ENCODE measurements around the gene MMP14.
"Not testable (repeated sequence)": the region's sequence is repeated elsewhere in the genome, so short reads cannot be mapped to it uniquely, and the experiment has no call there.

MMP14 gene

DNA sequence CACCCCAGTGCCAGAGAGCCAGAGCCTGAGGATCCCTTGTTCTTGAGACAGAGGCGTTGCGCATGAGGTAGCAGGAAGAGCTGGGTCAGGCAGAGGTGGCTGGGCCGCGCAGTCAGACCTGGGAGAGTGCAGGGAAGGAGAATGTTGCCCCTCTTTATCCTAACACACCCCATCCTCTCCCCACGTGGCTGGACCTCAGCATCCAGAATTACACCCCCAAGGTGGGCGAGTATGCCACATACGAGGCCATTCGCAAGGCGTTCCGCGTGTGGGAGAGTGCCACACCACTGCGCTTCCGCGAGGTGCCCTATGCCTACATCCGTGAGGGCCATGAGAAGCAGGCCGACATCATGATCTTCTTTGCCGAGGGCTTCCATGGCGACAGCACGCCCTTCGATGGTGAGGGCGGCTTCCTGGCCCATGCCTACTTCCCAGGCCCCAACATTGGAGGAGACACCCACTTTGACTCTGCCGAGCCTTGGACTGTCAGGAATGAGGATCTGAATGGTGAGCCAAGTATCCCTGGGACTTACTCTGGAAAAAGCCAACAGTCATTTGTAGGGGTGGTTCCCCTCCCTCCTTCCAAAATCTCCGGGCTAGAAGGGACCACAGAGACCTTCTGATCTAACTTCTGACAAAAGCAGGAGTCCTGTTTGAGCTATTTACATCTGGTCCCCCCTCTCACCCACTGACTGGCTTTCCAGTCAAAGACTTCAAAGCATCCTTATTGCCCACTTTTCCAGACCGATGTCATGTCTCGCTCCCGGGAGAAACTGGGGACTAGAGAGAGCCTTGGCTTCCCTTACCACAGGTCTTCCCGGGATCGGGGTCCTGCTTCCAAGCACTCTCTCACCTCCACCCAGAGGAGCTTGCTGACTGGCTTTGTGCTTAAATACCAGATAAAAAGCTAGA is 6.1 kb downstream of the MMP14 start:
- no peak for DNase-seq

- DNase-seq = no peak
Observed at GRCh38 chr14:22843123-22843925, 6.9 kb downstream of the MMP14 start.

GRCh38 chr14:22844221-22845102 is 8.1 kb downstream of the MMP14 start:
- no peak for DNase-seq

DNA sequence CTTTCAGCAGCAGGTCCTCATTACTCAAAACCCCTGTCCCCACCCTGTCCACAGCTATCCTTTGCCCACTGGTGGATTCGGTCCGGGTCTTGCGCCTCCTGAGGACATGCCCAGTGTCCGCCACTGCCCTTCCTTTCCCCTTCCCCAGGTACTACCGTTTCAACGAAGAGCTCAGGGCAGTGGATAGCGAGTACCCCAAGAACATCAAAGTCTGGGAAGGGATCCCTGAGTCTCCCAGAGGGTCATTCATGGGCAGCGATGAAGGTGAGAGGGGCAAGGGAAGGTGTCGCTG is 8.7 kb downstream of the MMP14 start:
- no peak for DNase-seq

GRCh38 chr14:22845821-22846625 is 9.6 kb downstream of the MMP14 start:
- no peak for DNase-seq

- DNase-seq = no peak
Observed at GRCh38 chr14:22846811-22847307, 10.5 kb downstream of the MMP14 start.

DNA sequence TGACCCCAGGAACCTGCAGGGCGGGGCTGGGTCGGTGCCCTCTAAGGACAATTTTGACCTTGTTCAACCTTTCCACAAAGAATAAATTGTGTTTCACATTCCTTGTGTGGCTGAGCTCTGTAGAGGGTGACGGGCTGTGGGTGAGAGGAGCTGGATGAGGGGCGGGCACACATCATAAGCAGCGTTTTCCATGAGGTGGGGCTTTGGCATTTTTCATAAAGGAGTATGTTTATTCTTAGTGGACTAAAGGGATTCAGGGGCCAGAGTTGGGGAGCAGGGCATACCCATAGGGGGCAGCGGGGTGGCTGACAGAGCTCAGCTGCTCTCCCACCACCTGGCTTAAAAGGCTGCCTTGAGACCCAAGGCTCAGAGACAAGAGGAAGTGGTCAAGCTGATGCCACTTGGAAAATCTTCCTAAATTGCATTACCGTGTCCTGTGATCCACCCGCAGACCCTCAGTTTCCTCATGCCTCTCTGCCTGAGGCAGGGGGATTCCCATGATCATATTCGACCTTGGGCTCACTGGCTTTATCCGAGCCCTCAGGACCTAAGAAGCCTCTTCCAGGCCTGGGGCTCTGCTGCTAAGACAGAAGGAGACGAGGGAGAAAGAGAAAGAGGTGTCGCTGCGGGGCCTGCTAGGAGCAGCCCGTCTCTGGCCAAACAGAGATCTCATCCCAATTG is 11.4 kb downstream of the MMP14 start:
- DNase-seq = no peak

- DNase-seq = no peak
Observed at GRCh38 chr14:22848351-22849164, 12.2 kb downstream of the MMP14 start.

DNA sequence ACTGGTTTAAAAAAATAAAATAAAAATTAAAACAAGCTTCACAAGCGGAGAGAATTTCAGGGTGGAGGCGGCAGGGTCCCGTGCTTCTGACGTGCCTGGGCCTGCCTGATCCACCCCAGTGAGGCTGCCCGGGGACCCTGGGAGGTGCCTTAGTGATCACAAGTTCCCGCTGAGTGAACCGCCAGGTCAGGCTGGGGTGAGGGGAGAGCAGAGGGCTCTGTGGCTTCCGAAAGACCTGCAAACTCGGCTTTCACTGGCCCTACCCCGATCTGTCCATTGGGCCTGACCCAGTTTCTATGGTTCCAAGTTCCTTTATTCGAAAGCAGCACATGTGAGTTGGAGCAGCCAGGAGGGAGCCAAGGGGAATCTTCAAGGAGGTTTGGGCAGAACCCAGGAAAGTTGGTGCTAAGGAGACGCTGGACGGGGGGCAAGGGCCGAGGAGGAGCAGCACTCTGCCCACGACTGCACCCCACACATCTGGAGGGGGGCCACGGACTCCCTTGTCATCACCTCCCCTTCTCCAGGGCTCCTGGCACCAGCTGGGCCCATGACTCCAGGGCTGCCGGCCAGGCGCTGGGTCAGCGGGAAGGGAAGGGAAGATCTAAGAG is 12.9 kb downstream of the MMP14 start:
- DNase-seq = no peak

GRCh38 chr14:22850944-22851764 is 14.8 kb downstream of the MMP14 start:
- DNase-seq = no peak

- not testable (repeated sequence) for DNase-seq
Observed at GRCh38 chr14:22852178-22852577, 15.8 kb downstream of the MMP14 start.

GRCh38 chr14:22852599-22852939 is 16.2 kb downstream of the MMP14 start:
- no peak for DNase-seq

DNA sequence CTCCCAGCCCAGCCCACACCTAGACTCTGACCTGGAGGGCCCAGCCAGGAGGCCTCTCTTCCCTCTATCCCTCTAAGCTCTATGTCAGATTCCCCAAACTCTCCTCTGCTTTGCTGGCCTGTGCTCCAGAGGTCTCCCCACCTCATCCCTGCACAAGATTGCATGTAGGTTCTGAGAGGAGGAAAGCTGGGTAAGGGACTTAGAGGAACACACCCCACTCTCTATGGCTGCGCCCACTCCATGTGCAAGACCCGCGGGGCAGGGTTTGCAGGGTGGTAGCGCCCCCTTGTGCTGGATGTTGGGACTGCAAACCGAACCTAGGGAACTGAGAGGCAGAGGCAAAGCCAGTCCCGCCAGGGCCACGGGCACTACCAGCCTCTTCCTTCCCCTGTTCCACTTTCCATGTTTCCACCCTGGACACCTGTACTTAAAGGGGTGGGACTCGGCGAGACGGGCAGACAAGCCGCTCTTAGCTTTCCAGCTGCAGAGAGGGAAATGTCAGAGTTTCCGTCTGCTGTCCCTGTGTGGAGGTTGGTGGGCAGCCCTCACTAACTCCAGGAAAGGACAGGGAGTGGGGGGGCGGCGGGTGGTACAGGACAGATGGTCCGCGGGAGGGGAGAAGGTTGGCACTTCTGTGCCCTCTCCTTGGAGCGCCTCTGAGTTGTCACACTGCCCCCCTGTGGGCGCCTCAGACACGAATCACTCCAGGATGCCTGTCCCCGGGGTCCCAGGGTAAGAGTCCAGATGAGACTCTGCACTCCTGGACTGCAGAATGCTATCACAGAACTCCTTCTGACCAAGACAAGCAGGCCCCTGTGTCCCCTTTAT is 16.8 kb downstream of the MMP14 start:
- no peak for DNase-seq

DNA sequence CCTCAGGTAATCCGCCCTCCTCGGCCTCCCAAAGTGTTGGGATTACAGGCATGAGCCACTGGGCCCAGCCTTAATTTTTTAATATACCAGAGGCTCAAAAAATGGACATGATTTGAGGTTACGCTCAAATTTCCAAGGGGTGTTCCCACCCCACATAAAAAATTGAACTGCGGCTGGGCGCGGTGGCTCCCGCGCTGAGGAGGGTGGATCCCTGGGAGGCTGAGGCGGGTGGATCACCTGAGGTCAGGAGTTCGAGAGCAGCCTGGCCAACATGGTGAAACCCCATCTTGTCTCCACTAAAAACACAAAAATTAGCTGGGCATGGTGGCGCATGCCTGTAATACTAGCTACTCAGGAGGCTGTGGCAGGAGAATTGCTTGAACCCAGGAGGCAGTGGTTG is 17.9 kb downstream of the MMP14 start:
- DNase-seq = not testable (repeated sequence)

DNA sequence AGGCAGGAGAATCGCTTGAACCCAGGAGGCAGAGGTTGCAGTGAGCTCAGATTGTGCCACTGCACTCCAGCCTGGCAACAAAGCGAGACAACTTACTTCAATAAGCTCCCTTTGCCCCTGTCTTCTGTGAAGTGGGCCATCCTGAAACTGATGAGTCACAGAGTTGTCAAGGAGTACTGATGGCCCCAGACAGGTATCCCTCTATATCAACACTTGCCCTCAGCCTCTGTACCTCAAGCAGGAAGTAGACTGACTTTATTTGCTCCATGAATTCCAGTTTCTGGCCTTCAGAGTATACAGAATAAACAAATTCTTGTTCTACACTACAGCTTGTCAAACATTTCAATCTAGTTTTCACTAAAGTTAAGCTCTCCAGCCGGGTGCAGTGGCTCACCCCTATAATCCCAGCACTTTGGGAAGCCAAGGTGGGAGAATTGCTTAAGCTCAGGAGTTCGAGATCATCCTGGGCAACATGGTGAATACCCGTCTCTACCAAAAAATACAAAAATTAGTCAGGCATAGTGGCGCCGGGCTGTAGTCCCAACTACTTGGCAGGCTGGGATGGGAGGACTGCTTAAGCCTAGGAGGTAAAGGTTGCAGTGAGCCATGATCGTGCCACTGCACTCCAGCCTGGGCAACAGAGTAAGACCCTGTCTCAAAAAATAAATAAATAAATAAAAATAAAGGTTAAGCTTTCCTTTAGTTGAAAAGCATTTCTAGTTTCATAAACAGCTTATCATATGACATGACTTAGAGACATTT is 18.8 kb downstream of the MMP14 start:
- no peak for DNase-seq

- DNase-seq = no peak
Observed at GRCh38 chr14:22856428-22856827, 20.0 kb downstream of the MMP14 start.

GRCh38 chr14:22860377-22860776 is 24.0 kb downstream of the MMP14 start:
- DNase-seq = not testable (repeated sequence)

DNA sequence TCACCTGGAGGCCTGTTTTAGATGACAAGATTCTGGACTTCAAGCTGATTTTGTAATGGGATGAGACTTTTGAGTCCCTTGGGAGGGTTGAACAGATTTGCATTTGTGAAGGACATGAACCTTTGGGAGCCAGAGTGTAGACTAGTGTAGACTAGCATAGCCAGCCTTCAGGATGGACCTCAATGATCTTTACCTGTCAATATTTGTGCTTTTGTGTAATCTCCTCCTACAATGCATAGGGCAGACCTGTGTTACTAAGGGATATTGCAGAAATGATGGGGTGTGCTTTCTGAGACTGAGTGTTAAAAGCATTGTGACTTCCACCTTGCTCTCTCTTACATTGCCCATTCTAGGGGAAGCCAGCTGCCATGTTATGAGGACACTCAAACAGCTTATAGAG is 25.3 kb downstream of the MMP14 start:
- DNase-seq = no peak

Data from cortex of kidney (tissue), 1 donor.